IMR-90 (cell line): ENCODE results near the gene TMEM145. TPM values are rescaled to one million over a fixed set of nuclear protein-coding genes. Genes with fewer than 3 reads are reported as not detected.
A peak's percentile ranks its signal among the peaks of the same experiment; 100 is the strongest.

Source experiments
- ATAC-seq: fragments of 200-7000 bp; cut with Tn5 transposase; 2 replicates; pipeline ENCODE4 v1.9.1; 2020; ENCODE audit warnings: low read depth, mild to moderate bottlenecking, moderate library complexity
- BruUV-seq: library from RNA; stranded (reverse); fragments of 400-500 nt; replicated peaks from 2 replicates; lab custom pipeline; 2021; lab: Mats Ljungman, UMichigan
- CTCF ChIA-PET: fragments of 300-600 bp; formaldehyde crosslinking; extraction: SDS; loops from one replicate; lab custom pipeline; 2021; ENCODE audit warnings: antibody characterized with exemption; lab: Yijun Ruan, JAX
- POLR2A ChIA-PET: fragments of 300-600 bp; sonication (Branson Sonifier 250); formaldehyde crosslinking; loops from one replicate; lab custom pipeline; 2022; ENCODE audit warnings: antibody characterized with exemption; ENCODE audit not compliant: unreplicated experiment; lab: Charles Lee
- DNase-seq: peaks from one replicate; pipeline ENCODE4 v3.0.0; 2013
- H2AFZ ChIP-seq: replicated peaks from 2 replicates; pipeline ENCODE3; 2013; ENCODE audit warnings: low read length, mild to moderate bottlenecking; ENCODE audit not compliant: poor library complexity
- H2AK5ac ChIP-seq: 2 replicates; pipeline ENCODE4 v1.6.1; 2013; ENCODE audit warnings: low read depth, low read length, inconsistent platforms
- H2AK9ac ChIP-seq: replicated peaks from 2 replicates; pipeline ENCODE3; 2013; ENCODE audit warnings: mild to moderate bottlenecking, low read depth, low read length, moderate library complexity; ENCODE audit not compliant: poor library complexity
- H2BK120ac ChIP-seq: 2 replicates; pipeline ENCODE4 v1.6.1; 2013; ENCODE audit warnings: low read depth, low read length, inconsistent platforms
- H2BK15ac ChIP-seq: 3 replicates; pipeline ENCODE4 v1.6.1; 2013; ENCODE audit warnings: low read depth, low read length, inconsistent platforms
- H2BK20ac ChIP-seq: 2 replicates; pipeline ENCODE4 v1.6.1; 2013; ENCODE audit warnings: low read depth, mild to moderate bottlenecking, inconsistent platforms, low read length, moderate library complexity
- H2BK5ac ChIP-seq: 2 replicates; pipeline ENCODE4 v1.6.1; 2013; ENCODE audit warnings: mild to moderate bottlenecking, low read depth, low read length, inconsistent platforms; ENCODE audit not compliant: poor library complexity, severe bottlenecking
- H3K14ac ChIP-seq: replicated peaks from 2 replicates; pipeline ENCODE4 v1.6.1; 2013; ENCODE audit warnings: low read depth, low read length, inconsistent platforms
- H3K18ac ChIP-seq: 2 replicates; pipeline ENCODE4 v1.6.1; 2013; ENCODE audit warnings: low read depth, low read length, control low read depth
- H3K23ac ChIP-seq: 2 replicates; pipeline ENCODE4 v1.6.1; 2013; ENCODE audit warnings: low read depth, low read length, inconsistent platforms
- H3K27ac ChIP-seq: 2 replicates; pipeline ENCODE4 v1.5.1; 2013; ENCODE audit warnings: mild to moderate bottlenecking, control low read depth, low read length; ENCODE audit not compliant: insufficient read depth
- H3K27me3 ChIP-seq: 2 replicates; pipeline ENCODE4 v1.6.1; 2013; ENCODE audit warnings: low read length; ENCODE audit not compliant: control insufficient read depth, insufficient read depth
- H3K36me3 ChIP-seq: 2 replicates; pipeline ENCODE4 v1.6.1; 2013; ENCODE audit warnings: low read length, mixed read lengths; ENCODE audit not compliant: control insufficient read depth, insufficient read depth
- H3K4ac ChIP-seq: 2 replicates; pipeline ENCODE4 v1.6.1; 2013; ENCODE audit warnings: low read depth, low read length, inconsistent platforms
- H3K4me1 ChIP-seq: 2 replicates; pipeline ENCODE4 v1.6.1; 2013; ENCODE audit warnings: low read length, mixed read lengths; ENCODE audit not compliant: control insufficient read depth, insufficient read depth
- H3K4me2 ChIP-seq: 2 replicates; pipeline ENCODE4 v1.6.1; 2013; ENCODE audit warnings: low read depth, mild to moderate bottlenecking, control low read depth, low read length, moderate library complexity
- H3K4me3 ChIP-seq: 2 replicates; pipeline ENCODE4 v1.5.1; 2013; ENCODE audit warnings: low read depth, mild to moderate bottlenecking, control low read depth, low read length, moderate library complexity; ENCODE audit not compliant: insufficient read depth
- H3K56ac ChIP-seq: 2 replicates; pipeline ENCODE4 v1.6.1; 2013; ENCODE audit warnings: low read length, inconsistent platforms; ENCODE audit not compliant: insufficient read depth; ENCODE audit errors: extremely low read depth
- H3K79me1 ChIP-seq, 2 experiments: 2 replicates each; pipeline ENCODE4 v1.6.1; 2013; ENCODE audit warnings: low read length in 2 of 2, inconsistent platforms in 1 of 2, low read depth in 1 of 2
- H3K9ac ChIP-seq: 2 replicates; pipeline ENCODE4 v1.6.1; 2013; ENCODE audit warnings: low read depth, low read length, control low read depth
- H3K9me1 ChIP-seq: 2 replicates; pipeline ENCODE4 v1.6.1; 2013; ENCODE audit warnings: low read length, inconsistent platforms; ENCODE audit not compliant: insufficient read depth
- H3K9me3 ChIP-seq: 2 replicates; pipeline ENCODE4 v1.6.1; 2013; ENCODE audit warnings: low read length; ENCODE audit not compliant: control insufficient read depth, insufficient read depth
- H4K20me1 ChIP-seq: 2 replicates; pipeline ENCODE4 v1.6.1; 2013; ENCODE audit warnings: low read length, inconsistent platforms; ENCODE audit not compliant: insufficient read depth
- H4K5ac ChIP-seq: 2 replicates; pipeline ENCODE4 v1.6.1; 2013; ENCODE audit warnings: mild to moderate bottlenecking, low read depth, low read length, control low read depth
- H4K8ac ChIP-seq, 2 experiments: 2 replicates each; pipeline ENCODE4 v1.6.1; 2013; ENCODE audit warnings: low read depth in 2 of 2, low read length in 2 of 2, control low read depth in 1 of 2, inconsistent platforms in 1 of 2
- H4K91ac ChIP-seq: 2 replicates; pipeline ENCODE4 v1.6.1; 2013; ENCODE audit warnings: low read depth, low read length, inconsistent platforms; ENCODE audit not compliant: insufficient read depth
- BHLHE40 ChIP-seq: fragments of 150-350 bp; IDR thresholded peaks from 2 replicates; pipeline ENCODE4 v1.6.1; 2016; ENCODE audit warnings: mild to moderate bottlenecking, low read depth, low read length
- CEBPB ChIP-seq: IDR thresholded peaks from 2 replicates; pipeline ENCODE4 v1.6.1; 2012; ENCODE audit warnings: low read depth, low read length, improper control_type of control experiment
- CHD1 ChIP-seq: IDR thresholded peaks from 2 replicates; pipeline ENCODE4 v1.6.1; 2012; ENCODE audit warnings: low read depth, low read length, improper control_type of control experiment
- CTCF ChIP-seq: conservative IDR thresholded peaks from 2 replicates; pipeline ENCODE4 v1.5.1; 2012; ENCODE audit warnings: mild to moderate bottlenecking, low read depth, low read length, improper control_type of control experiment
- ELK1 ChIP-seq: fragments of 150-350 bp; IDR thresholded peaks from 2 replicates; pipeline ENCODE4 v1.6.1; 2016; ENCODE audit warnings: low read depth, mild to moderate bottlenecking, low read length, moderate library complexity, borderline replicate concordance
- FOS ChIP-seq: fragments of 150-350 bp; IDR thresholded peaks from 2 replicates; pipeline ENCODE4 v1.6.1; 2016; ENCODE audit warnings: low read depth, low read length
- MAFK ChIP-seq: IDR thresholded peaks from 2 replicates; pipeline ENCODE4 v1.6.1; 2012; ENCODE audit warnings: low read depth, low read length, improper control_type of control experiment
- MAZ ChIP-seq: IDR thresholded peaks from 2 replicates; pipeline ENCODE4 v1.6.1; 2012; ENCODE audit warnings: low read depth, mild to moderate bottlenecking, low read length, improper control_type of control experiment, moderate library complexity, borderline replicate concordance
- MXI1 ChIP-seq: IDR thresholded peaks from 2 replicates; pipeline ENCODE4 v1.6.1; 2012; ENCODE audit warnings: low read depth, mild to moderate bottlenecking, low read length, moderate library complexity, borderline replicate concordance
- NFE2L2 ChIP-seq: fragments of 150-350 bp; IDR thresholded peaks from 2 replicates; pipeline ENCODE4 v1.6.1; 2016; ENCODE audit warnings: low read depth, mild to moderate bottlenecking, low read length
- POLR2A ChIP-seq: IDR thresholded peaks from 2 replicates; pipeline ENCODE4 v1.6.1; 2012; ENCODE audit warnings: mild to moderate bottlenecking, low read depth, low read length
- RAD21 ChIP-seq: IDR thresholded peaks from 2 replicates; pipeline ENCODE4 v1.6.1; 2012; ENCODE audit warnings: low read length, improper control_type of control experiment
- RCOR1 ChIP-seq: IDR thresholded peaks from 2 replicates; pipeline ENCODE4 v1.6.1; 2012; ENCODE audit warnings: mild to moderate bottlenecking, low read length, improper control_type of control experiment; ENCODE audit not compliant: insufficient replicate concordance
- RFX5 ChIP-seq: IDR thresholded peaks from 2 replicates; pipeline ENCODE4 v1.8.0; 2012; ENCODE audit warnings: low read depth, mild to moderate bottlenecking, low read length, moderate library complexity
- SMC3 ChIP-seq: fragments of 150-350 bp; IDR thresholded peaks from 2 replicates; pipeline ENCODE4 v1.6.1; 2016; ENCODE audit warnings: low read depth, mild to moderate bottlenecking, antibody characterized with exemption, low read length, moderate library complexity
- WGBS, 2 experiments: methylation state at CpG; one replicate each; pipeline versions ENCODE4 v1.1.5 to v1.1.7; 2013; ENCODE audit warnings: missing lambda C conversion rate in 2 of 2; ENCODE audit not compliant: insufficient read length in 1 of 2; ENCODE audit errors: extremely low coverage in 2 of 2; 5-methylcytosine and 5-hydroxymethylcytosine counted together
- dilution Hi-C: fragments of 300-500 bp; cut with HindIII; formaldehyde crosslinking; loops from one replicate; pipeline ENCODE4 v1.14.3; 2018; ENCODE audit warnings: low sequenced_read_pairs; ENCODE audit not compliant: unreplicated experiment
- in situ Hi-C: fragments of 300-500 bp; cut with MboI; formaldehyde crosslinking; loops from 3 replicates; pipeline ENCODE4 v1.14.3; 2019; ENCODE audit warnings: low sequenced_read_pairs, inconsistent platforms, mixed read lengths
- intact Hi-C: fragments of 100-400 bp; cut with micrococcal nuclease; formaldehyde crosslinking; loops from 2 replicates; pipeline ENCODE4 v1.10.0; 2022
- polyA plus RNA-seq, 3 experiments: library from polyadenylated mRNA; depleted of rRNA; stranded (reverse); fragments of >200 nt; gene quantifications; 2 replicates each; pipeline ENCODE4 v1.2.3, GENCODE V29; 2012; ENCODE audit warnings: low replicate concordance in 1 of 3
- total RNA-seq: library from RNA; depleted of rRNA; stranded (reverse); fragments of >200 nt; gene quantifications from 2 replicates; pipeline ENCODE4 v1.2.3, GENCODE V29; 2012
- TF ChIP-seq, protein P1 (sequence below): fragments of 150-350 bp; IDR thresholded peaks from 2 replicates; pipeline ENCODE4 v1.6.1; 2017; ENCODE audit warnings: mild to moderate bottlenecking, antibody characterized with exemption, low read length, low read depth

Gene TMEM145
- total and polyA plus RNA-seq, 2 of the 4 experiments (the other 2 are of a cell fraction) = under 0.01 to 0.41 TPM

DNA sequence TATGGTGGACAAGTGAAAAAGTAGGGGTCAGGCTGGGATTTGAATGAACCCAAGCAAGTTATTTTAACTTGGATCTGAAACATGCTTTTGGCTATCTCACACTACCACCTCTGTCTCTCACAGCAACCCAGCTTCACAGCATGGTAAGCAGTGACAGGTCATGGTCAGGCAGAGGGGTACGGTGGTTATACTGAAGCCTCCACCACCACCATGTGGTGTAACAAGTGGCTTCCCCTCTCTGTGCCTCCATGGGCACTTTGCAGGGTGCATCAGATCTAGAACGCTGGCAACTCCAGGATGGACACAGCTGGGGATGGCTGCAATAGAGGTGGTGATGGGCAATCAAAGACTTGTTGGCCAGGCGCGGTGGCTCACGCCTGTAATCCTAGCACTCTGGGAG is 739 bp upstream of the TMEM145 start:
- no TSS peak for BruUV-seq
- in situ Hi-C loops = no loop called here

More for the DNA sequence above, 739 bp upstream of the TMEM145 start:
- WGBS, 2 experiments = 80% methylated on average over 3 of the region's 5 CpGs; no CpG with 5 or more reads in 1 of the 2 experiments
- ChIA-PET POLR2A (no interaction called here), CTCF (no interaction called here)
- Histone ChIP-seq H3K14ac (no peak overlapping the region), H4K91ac (no peak overlapping the region), H4K8ac (no peak overlapping the region), H3K9me1 (peaks cover 10% of the 10 kb centered on the region), H3K9ac (no peak overlapping the region), H3K23ac (no peak overlapping the region), H3K27ac (no peak overlapping the region), H3K56ac (no peak overlapping the region), H2BK5ac (no peak overlapping the region), H3K36me3 (no peaks in the 10 kb centered on the region), H2AK9ac (no peak overlapping the region), H2AK5ac (no peak overlapping the region), H3K79me1 (no peaks in the 10 kb centered on the region), H3K4me1 (peaks cover 3% of the 10 kb centered on the region), H2BK15ac (no peak overlapping the region), H3K4me3 (no peak overlapping the region), H4K20me1 (no peaks in the 10 kb centered on the region; the same call in 1 of the 2 replicates), H3K9me3 (no peaks in the 10 kb centered on the region), H2BK120ac (no peak overlapping the region), H3K18ac (no peak overlapping the region), H3K27me3 (peaks cover 24% of the 10 kb centered on the region), H2BK20ac (no peak overlapping the region), H2AFZ (peak overlapping the region; percentile 17), H3K4me2 (no peak overlapping the region), H3K4ac (no peak overlapping the region), H4K5ac (no peak overlapping the region)
- intact Hi-C loops = no loop called here
- no peak for DNase-seq
- TF ChIP-seq MXI1 = no peak
- TF ChIP-seq, protein P1, sequence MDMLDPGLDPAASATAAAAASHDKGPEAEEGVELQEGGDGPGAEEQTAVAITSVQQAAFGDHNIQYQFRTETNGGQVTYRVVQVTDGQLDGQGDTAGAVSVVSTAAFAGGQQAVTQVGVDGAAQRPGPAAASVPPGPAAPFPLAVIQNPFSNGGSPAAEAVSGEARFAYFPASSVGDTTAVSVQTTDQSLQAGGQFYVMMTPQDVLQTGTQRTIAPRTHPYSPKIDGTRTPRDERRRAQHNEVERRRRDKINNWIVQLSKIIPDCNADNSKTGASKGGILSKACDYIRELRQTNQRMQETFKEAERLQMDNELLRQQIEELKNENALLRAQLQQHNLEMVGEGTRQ = no peak
- TF ChIP-seq NFE2L2 = no peak
- TF ChIP-seq RAD21 = no peak
- TF ChIP-seq CHD1 = no peak
- no peak for TF ChIP-seq SMC3
- no peak for TF ChIP-seq RCOR1
- no peak for TF ChIP-seq MAZ
- no peak for TF ChIP-seq MAFK
- TF ChIP-seq BHLHE40 = no peak
- no peak for TF ChIP-seq FOS
- TF ChIP-seq CTCF = no peak
- TF ChIP-seq ELK1 = no peak
- TF ChIP-seq CEBPB = no peak
- TF ChIP-seq RFX5 = no peak
- no peak for TF ChIP-seq POLR2A
- dilution Hi-C loops = no loop called here
- no peak for ATAC-seq
